ENCODE data around the gene SORD. TPM values are rescaled to one million over a fixed set of nuclear protein-coding genes. Genes with fewer than 3 reads are reported as not detected.

SORD gene
- total RNA-seq, 4 donors from 2014 or later: 1.9 to 7.3 (median 4.7) TPM

DNA sequence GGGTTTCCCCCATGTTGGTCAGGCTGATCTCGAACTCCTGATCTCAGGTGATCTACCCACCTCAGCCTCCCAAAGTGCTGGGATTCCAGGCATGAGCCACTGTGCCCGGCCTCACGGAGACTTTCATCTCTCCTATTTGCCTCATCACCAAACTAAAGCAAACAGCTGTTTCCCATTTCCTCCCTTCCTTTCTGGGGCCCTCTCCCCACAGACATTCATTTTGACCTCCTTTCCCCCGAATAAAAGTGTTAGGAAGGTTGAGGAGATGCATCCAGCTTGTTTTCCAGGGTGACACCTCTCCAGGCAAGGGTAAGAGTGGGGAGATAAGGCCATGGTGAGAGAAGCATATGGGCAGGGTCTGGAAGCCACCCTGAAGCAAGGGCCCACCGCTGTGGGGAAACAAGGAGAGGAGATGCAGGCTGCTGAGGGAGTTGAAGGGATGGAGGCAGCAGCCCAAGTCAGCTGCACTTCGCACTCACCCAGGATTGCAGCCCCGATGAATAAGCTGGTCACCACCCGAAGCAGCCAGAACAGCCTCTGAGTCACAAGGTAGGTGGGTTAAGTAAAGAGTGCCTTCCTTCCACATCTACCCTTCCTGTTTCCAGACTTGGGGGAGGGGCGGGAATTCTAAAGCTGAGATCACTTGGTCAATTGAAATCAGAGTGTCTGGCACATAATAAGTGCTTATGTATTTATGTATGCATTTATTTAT lies 98.9 kb downstream of the SORD start:
- TF ChIP-seq, protein P1, sequence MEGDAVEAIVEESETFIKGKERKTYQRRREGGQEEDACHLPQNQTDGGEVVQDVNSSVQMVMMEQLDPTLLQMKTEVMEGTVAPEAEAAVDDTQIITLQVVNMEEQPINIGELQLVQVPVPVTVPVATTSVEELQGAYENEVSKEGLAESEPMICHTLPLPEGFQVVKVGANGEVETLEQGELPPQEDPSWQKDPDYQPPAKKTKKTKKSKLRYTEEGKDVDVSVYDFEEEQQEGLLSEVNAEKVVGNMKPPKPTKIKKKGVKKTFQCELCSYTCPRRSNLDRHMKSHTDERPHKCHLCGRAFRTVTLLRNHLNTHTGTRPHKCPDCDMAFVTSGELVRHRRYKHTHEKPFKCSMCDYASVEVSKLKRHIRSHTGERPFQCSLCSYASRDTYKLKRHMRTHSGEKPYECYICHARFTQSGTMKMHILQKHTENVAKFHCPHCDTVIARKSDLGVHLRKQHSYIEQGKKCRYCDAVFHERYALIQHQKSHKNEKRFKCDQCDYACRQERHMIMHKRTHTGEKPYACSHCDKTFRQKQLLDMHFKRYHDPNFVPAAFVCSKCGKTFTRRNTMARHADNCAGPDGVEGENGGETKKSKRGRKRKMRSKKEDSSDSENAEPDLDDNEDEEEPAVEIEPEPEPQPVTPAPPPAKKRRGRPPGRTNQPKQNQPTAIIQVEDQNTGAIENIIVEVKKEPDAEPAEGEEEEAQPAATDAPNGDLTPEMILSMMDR (IDR thresholded peaks at IDR 0.05; ENCODE audit: low read depth): no peak

DNA sequence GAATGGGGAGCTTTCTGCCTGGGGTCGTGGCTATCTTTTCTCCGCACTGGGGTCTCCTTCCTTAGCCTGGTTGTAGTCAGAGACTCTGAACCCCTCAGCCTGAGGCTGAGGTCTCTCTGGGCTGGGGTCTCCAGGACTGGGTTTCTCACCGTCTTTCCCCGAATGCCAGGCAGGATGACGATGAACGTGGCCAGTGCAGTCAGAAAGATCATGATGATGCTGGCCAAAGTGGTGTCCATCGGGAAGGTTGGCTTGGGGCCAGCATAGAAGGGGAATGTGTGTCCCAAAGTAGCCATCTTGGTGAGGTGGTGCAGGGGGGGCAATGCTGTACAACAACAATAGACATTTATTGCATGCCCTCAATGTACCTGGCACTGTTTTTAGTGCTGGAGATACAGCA lies 99.7 kb downstream of the SORD start:
- TF ChIP-seq, protein P1 (IDR thresholded peaks at IDR 0.05; ENCODE audit: low read depth): no peak

DNA sequence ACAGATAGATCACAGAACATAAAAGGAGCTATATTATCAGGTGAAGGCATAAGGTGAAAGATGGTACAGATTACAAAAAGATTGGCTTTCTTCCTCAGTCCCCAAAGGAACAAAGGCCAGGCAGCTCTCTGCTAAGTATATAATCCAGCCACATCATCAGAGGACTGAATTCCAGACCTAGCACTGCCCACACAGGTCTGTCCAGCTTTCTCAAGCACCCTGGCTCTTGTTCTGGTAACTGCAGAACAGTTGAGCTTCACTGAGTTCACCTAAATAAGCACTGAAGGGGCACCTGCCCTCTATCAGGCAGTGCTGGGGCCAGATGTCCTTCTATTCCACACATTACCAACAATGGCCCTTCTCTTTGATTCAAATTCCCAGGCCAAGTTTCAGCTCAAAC lies 100.4 kb downstream of the SORD start:
- TF ChIP-seq, protein P1 (IDR thresholded peaks at IDR 0.05; ENCODE audit: low read depth): no peak

DNA sequence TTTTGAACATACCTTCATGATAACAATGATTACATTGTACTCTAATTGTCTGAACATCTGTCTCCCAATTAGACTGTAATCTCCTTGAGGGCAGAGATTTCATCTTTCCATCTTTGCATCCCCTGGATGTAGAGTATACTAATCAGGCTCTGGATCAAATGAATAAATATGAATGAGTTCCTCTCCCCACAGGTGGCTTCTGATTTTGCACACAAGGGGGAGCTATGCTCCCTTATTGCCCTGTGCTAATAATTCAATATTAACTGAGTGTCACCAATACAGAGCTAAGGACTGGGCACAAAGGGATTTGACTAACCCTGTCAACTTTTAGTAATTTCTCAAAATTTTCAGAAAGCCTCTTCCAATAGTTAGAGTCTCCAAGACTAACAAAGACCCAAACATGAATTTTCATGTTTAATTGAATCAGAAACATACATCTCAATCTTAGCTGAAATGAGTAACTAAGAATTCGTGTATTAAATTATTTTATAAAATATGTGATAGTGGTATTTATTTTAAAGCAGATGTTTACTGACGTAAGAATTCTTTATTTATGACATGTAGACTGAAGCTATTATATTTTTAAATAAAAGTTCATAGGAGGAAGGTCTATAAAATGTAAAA lies 103.7 kb downstream of the SORD start:
- TF ChIP-seq, protein P1 (IDR thresholded peaks at IDR 0.05; ENCODE audit: low read depth): no peak

Small RNAs within 50 kb of the gene (small RNA-seq; reads per million reads assigned to genes)
- 0.49 reads per million for gene RF00019
- gene RNU1-78P: not detected
- gene RNU6-966P: not detected

Other genes starting within 250 kb of the SORD start
- not detected for gene TERB2, start 66.5 kb upstream of the SORD start, total RNA-seq
- gene DUOX2, start 91.0 kb downstream of the SORD start, total RNA-seq: under 1 TPM in 3 of 4 donors, not detected in 1; under 0.01 to 0.22 (median under 0.01) TPM
- gene DUOXA2, start 91.1 kb downstream of the SORD start, total RNA-seq: not detected
- 1 to 10 TPM in 1 of 4 donors, under 1 TPM in 2, not detected in 1; 0.44 to 1.1 (median 0.51) TPM for gene DUOXA1, start 106.7 kb downstream of the SORD start, total RNA-seq
- under 1 TPM in 3 of 4 donors, not detected in 1; 0.44 to 0.85 (median 0.57) TPM for gene DUOX1, start 106.8 kb downstream of the SORD start, total RNA-seq
- 1 to 10 TPM in 3 of 4 donors, under 1 TPM in 1; 0.33 to 7.5 (median 3.7) TPM for gene SHF, start 164.8 kb downstream of the SORD start, total RNA-seq
- gene SLC28A2, start 229.0 kb downstream of the SORD start, total RNA-seq: not detected